C4-2B (cell line): ENCODE measurements around the gene NPAS3.

Experiments
- CTCF ChIP-seq: fragments of 450-650 bp; conservative IDR thresholded peaks from 2 replicates; pipeline ENCODE4 v1.5.1; 2017; ENCODE audit warnings: mild to moderate bottlenecking
- ZFX ChIP-seq: fragments of 450-650 bp; IDR thresholded peaks from 2 replicates; pipeline ENCODE4 v1.6.1; 2017

- TF ChIP-seq CTCF (no peak), ZFX (no peak)
These were observed 772.5 kb downstream of the NPAS3 start for GRCh38 chr14:33711194-33711593.
